ENCODE measurements around the gene ATF3.
"Not testable (repeated sequence)": the region's sequence is repeated elsewhere in the genome, so short reads cannot be mapped to it uniquely, and the experiment has no call there.

ATF3 gene

GRCh38 chr1:212629450-212630157 lies 21.0 kb downstream of the ATF3 start:
- no peak for DNase-seq

DNA sequence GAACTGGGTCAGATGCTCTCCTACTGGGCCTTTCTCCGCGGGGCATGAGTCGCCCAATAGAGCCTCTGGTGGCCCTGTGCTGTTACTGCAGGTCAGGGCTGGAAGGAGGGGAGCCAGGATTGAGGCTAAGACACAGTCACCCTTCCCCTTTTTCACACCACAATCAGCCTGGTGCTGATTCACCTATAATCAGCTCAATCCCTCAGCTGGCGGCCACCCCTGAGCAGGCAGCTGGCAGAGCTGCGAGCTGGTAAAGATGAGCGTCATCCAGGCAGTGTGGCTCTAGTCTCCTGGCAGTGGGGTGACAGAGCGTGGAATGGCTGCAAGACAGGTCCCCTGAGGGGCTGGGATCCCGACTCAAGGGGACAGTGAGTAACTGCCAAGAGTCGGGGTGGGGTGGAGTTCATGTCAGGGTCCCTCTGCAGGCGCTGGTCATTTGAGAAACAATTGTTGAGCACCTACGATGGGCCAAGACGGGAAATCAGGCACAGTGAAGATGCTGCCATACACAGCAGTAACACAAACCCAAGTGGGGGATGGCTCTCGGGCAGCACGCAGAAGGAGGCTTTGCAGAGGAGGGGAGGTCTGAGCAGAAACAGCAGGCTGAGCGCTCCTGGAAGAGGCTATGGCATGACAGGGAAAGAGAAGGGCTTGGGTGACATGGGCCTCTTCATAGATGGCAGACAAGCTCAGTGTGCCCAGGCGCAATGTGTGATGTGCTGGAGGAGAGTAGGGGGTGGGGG lies 21.8 kb downstream of the ATF3 start:
- peak; percentile 29 for DNase-seq

DNA sequence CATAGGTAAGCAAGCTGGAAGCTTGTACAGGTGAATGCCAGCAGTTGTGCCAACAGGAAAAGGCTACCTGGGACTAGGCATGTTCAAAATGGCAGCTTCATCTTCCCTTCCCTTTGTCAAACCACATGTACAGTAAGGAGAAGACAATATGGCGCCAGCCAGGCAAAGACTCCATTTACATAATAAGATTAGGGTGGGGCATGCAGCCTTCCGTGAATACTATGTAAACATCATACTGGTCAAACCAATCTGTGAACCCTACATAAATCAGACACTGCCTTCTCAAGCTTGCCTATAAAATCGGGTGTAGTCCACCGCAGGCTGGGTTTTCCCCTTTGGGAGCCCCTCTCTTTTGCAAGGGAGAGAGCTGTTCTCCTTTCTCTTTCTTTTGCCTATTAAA lies 24.6 kb downstream of the ATF3 start:
- DNase-seq, result no peak

DNA sequence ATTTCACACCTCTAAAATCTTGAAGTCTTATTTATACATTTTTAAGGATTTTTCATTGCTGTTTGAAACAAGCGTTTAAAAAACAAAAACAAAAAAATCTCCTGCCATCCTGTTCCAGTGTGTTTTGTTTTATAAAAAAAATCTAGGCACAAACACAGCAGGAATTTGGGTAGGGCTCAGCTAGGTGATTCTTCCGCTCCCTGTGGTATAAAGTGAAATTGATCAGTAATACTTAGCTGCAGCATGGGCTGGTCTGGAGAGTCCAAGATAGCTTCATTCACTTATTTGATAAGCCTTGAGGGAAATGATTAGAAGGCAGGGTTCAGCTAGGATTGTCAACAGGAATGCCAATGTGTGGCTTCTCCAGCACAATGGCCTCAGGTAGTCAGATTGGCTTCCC lies 25.7 kb downstream of the ATF3 start:
- no peak for DNase-seq

DNA sequence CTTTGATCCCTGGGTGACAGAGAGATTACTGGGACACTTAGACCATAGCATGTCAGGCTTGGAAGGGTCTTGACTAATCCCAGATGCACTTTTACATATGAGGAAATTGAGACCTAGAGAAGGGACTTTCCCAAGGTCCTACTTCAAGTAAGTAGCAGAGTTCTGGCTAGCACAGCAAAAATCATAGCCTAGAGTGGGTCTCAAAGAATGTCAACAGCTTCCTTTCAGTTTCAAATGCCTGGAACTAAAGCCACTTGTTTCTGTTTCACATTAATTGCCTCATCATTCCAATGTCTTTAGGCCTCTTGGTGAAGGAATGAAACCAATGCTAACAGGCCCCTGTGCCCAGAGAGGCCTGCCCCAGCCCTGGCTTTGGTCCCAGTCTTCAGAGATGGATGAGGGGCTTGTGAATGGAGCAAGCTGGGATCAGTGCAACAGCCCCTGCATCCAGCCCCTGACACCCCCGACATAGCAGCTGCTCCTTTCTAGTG lies 26.6 kb downstream of the ATF3 start:
- no peak for DNase-seq

DNA sequence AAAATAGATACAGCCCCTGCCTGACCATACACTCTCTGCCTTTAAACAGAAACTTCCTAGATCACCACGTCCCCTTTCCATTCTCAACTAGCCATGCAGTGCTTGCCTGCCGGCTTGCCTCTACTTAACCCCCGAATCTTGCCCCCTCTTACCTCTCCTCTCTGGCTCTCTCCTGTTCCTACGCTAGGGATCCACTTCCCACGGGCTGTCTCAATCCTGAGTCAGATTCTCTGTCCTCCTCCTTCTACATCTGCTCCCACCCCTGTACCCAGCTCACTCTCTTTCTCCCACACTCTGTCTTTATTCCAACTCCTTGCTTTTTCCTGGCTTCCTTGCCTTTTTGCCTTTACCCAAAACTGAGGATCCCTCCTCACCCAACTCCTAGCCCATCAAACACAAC lies 29.3 kb downstream of the ATF3 start:
- no peak for DNase-seq

- DNase-seq, result no peak
These were observed 30.1 kb downstream of the ATF3 start for GRCh38 chr1:212638492-212639151.

GRCh38 chr1:212639524-212639923 lies 31.0 kb downstream of the ATF3 start:
- DNase-seq, result not testable (repeated sequence)

GRCh38 chr1:212640223-212640878 lies 31.8 kb downstream of the ATF3 start:
- no peak for DNase-seq

DNA sequence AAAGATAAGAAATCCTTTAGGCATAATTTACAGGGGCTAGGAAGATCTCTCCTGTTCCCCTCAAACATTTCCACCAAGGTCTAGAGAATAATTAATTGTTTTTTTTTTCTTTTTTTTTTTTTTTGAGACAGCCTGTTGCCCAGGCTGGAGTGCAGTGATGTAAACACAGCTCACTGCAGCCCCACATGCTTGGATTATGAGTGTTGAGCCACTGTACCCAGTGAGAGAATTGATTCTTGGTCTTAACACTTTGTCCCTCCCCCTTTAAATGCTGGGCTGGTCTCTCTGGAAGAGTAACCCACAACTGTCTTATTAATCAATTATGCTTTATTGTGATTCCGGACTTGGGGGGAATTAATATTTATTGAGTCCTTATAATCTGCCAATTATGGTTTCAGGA lies 33.4 kb downstream of the ATF3 start:
- DNase-seq, result no peak

GRCh38 chr1:212643877-212644276 lies 35.3 kb downstream of the ATF3 start:
- DNase-seq, result no peak

DNA sequence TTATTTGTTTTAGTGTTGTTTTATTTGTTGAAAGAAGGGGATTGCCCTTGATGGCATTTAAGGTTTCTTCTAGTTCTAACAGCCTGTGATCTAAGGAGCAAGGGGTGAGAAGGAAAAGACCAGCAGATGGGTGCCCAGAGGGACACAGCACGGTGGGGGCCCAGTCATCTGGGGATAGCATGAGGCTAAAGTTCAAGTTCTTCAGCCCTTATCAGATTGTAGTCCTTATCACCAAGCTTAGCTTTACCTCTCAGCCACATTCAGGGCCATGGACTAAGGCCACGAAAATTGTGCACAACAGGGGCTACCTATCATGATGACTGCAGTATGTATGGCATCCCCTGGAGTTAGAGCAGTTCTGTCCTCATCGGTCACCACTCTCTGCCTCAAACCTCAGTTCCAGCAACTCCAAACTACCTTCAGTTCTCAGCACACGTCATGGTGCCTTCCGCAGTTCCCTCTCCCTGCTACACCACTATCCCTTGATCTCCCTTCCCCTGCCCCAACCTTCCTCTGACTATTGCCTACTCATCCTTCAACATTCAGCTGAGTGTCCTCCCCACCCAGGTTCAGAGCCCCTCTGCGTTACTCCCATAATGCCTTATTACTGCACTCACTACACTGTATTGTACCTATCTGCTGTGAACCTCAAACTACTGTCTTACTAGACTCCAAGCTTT lies 36.4 kb downstream of the ATF3 start:
- no peak for DNase-seq

- no peak for DNase-seq
These were observed 37.3 kb downstream of the ATF3 start for GRCh38 chr1:212645546-212646543.

DNA sequence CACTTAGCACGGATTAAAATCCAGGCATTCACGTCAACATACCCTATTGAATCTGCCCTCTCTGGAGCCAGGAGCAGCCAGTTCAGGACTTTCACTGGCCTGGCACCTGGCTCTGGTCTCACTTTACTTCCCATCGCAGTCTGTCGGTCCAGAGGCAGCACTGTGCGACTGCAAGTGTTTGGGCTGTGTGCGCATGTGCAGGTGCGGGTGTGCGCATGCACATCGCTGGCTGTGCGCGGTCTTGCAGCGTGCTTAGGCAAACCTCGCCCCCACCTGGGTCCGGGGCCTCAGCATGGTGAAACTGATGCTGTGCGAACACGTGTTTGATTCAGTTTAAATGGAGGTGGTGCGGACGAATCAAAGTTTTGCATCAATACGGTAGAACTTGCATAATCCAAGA lies 38.0 kb downstream of the ATF3 start:
- DNase-seq, result no peak

DNA sequence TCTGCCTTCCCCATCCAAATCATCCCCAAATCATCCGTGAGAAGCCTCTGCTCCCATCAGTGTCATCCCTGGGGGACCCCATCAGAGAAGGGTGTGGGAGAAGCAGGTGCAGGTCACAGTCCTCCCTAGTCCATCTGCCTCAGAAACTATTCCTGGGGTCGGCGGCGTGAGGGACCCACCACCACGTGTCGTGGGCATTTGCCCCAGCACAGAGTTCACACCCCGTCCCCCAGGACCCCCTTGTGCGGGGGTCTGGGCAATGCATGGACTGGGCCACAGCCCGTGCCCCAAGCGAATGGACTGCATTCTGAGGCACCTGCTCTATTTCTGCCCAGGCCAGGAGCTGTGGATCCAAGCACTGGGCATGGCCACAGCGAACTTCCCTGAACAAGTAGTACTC lies 38.4 kb downstream of the ATF3 start:
- no peak for DNase-seq

DNA sequence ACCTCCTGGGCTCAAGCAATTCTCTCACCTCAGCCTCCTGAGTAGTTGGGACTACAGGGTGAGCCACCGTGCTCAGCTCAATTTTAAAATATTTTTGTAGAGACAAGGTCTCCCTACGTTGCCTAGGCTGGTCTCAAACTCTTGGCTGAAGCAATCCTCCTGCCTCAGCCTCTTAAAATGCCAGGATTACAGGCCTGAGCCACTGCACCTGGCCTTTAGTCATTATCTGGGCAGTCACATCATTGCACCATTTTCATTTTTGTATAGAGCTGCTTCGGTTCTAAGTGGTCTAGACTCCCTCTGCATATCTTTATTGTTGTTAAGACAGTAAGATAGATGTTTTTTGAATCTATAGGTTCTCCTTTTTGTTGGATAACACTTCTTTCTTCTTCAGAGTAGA lies 39.9 kb downstream of the ATF3 start:
- no peak for DNase-seq

DNA sequence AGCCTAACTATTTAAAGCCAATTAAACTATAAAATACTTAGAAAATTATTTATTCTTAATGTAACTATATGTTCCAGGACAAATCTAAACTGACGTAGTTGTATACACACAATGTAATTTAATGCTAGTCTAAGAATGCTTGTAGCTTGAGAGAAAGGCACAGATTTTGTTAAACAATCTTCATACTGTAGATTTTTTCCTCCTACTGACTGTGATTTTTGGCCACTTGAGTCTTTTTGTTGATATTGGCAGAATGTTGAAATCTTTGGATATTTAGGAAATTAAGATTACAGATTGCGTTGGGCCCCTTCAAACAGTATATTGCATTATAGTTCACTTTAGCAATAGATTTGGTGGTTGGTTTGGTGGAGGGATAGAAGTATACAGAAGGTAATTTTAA lies 40.5 kb downstream of the ATF3 start:
- no peak for DNase-seq

DNA sequence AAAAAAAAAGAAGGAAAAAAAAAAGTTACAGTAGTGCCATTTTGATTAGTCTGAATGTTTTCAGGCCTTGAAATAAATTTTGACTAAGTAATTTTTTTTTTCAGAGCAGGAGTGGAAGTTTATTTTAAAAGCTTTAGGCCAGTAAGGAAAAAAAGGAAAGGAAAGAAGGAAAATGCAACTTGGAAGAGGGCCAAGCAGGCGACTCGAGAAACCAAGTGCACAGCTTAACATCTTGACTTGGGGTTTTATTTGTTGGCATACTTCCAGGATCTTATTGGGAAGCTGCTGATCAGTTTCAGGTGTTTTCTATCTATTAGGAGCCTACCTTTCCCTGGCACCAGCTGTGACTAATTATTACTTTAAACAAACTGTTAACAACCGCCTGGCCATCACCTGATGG lies 41.7 kb downstream of the ATF3 start:
- no peak for DNase-seq

- no peak for DNase-seq
These were observed 43.0 kb downstream of the ATF3 start for GRCh38 chr1:212651521-212651920.

DNA sequence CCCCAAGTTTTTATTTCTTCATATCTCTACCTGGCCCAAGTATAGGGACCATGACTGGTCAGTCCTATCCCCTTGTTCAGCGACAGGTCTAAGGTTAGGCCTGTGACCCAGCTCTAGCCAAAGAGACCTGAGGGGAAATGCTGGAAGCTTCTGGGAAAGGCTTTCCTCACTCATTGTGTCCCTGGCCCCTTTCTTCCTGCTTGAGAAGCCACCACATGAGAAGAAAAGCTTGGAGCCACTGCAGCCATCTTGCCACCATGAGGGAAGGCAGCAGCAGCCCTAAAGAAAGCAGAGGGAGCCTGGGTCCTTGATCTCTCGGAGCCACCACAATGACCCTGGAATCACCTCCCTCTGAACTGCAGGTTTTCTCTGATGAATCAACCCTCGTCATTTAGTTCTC lies 43.4 kb downstream of the ATF3 start:
- no peak for DNase-seq

DNA sequence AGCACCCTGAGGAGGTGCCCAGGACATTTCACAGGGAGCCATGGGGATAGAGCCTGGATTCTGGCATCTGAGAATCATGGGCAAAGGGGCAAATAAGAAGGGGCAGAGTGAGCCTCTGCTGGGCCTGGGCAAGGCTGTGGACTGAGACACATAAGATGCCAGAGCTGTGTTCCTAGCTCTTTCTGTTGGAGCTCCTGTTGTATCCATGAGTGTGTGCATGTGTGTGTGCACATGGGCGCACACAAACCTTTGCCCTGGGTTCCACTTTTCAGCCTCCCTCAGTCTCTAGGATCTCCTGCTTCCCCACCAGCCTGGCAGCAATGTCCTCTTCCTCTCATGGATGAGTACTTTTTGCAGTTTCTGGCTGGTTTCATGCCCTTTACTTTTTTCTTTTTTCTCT lies 44.0 kb downstream of the ATF3 start:
- no peak for DNase-seq
